K562 (cell line): Measurements from ENCODE around the gene SMC1A. TPM values are rescaled to one million over a fixed set of nuclear protein-coding genes. Genes with fewer than 3 reads are reported as not detected.

ENCODE experiments used
- ATAC-seq: fragments of 200-7000 bp; cut with Tn5 transposase; 3 replicates; pipeline ENCODE4 v1.9.1; 2020; ENCODE audit warnings: moderate library complexity
- BruUV-seq: library from RNA; stranded (reverse); fragments of 400-500 nt; replicated peaks from 2 replicates; lab custom pipeline; 2021; lab: Mats Ljungman, UMichigan
- CTCF ChIA-PET: fragments of 300-600 bp; formaldehyde crosslinking; extraction: SDS; loops from one replicate; lab custom pipeline; 2021; ENCODE audit warnings: low intra/inter-chr PET ratio; lab: Yijun Ruan, JAX
- POLR2A ChIA-PET: fragments of 300-600, 350-650 bp; sonication (Branson Sonifier 250); formaldehyde crosslinking; extraction: SDS; loops from one replicate; lab custom pipeline; 2021; ENCODE audit warnings: antibody characterized with exemption, inconsistent platforms; lab: Yijun Ruan, JAX
- DNase-seq, 4 experiments: peaks; one replicate each; pipeline versions ENCODE4 v3.0.0 to v3.0.0-alpha.2; 2011 to 2018; ENCODE audit warnings: low spot score in 3 of 4, mixed read lengths in 3 of 4; ENCODE audit errors: extremely low read depth in 1 of 4
- FAIRE-seq: peaks from 2 replicates; lab custom pipeline; 2011; peaks lifted over from hg19 to GRCh38; lab: Jason Lieb, UNC
- H2AFZ ChIP-seq: 2 replicates; pipeline ENCODE4 v1.6.0; 2011; ENCODE audit warnings: low read depth, low read length, control low read depth, inconsistent platforms
- H3K27ac ChIP-seq: fragments of 200-600 bp; 3 replicates; pipeline ENCODE4 v1.8.0; 2011; ENCODE audit warnings: low read depth, mild to moderate bottlenecking, control low read depth, inconsistent platforms, low read length, moderate library complexity, mixed read lengths; ENCODE audit errors: extremely low read depth
- H3K27me3 ChIP-seq, 2 experiments: fragments of 300-600 bp in 1 of 2; 2 replicates in 1 of 2; 3 replicates in 1 of 2; pipeline versions ENCODE4 v1.6.0 to v1.8.0; 2011; ENCODE audit warnings: inconsistent platforms in 2 of 2, low read length in 2 of 2, mild to moderate bottlenecking in 1 of 2, mixed read lengths in 1 of 2, moderate library complexity in 1 of 2; ENCODE audit not compliant: control insufficient read depth in 2 of 2, insufficient read depth in 2 of 2
- H3K36me3 ChIP-seq: fragments of 300-600 bp; 3 replicates; pipeline ENCODE4 v1.8.0; 2011; ENCODE audit warnings: mild to moderate bottlenecking, low read length, inconsistent platforms; ENCODE audit not compliant: control insufficient read depth, insufficient read depth
- H3K4me1 ChIP-seq, 2 experiments: fragments of 200-600 bp in 1 of 2; replicated peaks in 1 of 2; 2 replicates in 1 of 2; 3 replicates in 1 of 2; pipeline versions ENCODE4 v1.5.1 to v1.8.0; 2011; ENCODE audit warnings: inconsistent platforms in 2 of 2, low read length in 2 of 2, mild to moderate bottlenecking in 1 of 2, mixed read lengths in 1 of 2, moderate library complexity in 1 of 2; ENCODE audit not compliant: control insufficient read depth in 2 of 2, insufficient read depth in 2 of 2
- H3K4me2 ChIP-seq: 2 replicates; pipeline ENCODE4 v1.6.1; 2011; ENCODE audit warnings: low read length, control low read depth, inconsistent platforms, mixed read lengths; ENCODE audit not compliant: insufficient read depth
- H3K4me3 ChIP-seq: fragments of 200-600 bp; sonication (generic), shearing (Covaris generic); 2 replicates; pipeline ENCODE4 v1.5.1; 2016; ENCODE audit warnings: control low read depth, inconsistent platforms
- H3K79me2 ChIP-seq: fragments of 200-600 bp; 3 replicates; pipeline ENCODE4 v1.8.0; 2011; ENCODE audit warnings: low read length, inconsistent platforms; ENCODE audit not compliant: control insufficient read depth, insufficient read depth
- H3K9ac ChIP-seq, 2 experiments: 2 replicates each; pipeline versions ENCODE4 v1.6.0 to v1.6.1; 2011; ENCODE audit warnings: low read depth in 2 of 2, low read length in 2 of 2, control low read depth in 1 of 2, inconsistent platforms in 1 of 2, mild to moderate bottlenecking in 1 of 2, mixed read lengths in 1 of 2; ENCODE audit not compliant: insufficient read depth in 1 of 2
- H3K9me1 ChIP-seq: one replicate; pipeline ENCODE4 v1.6.0; 2011; ENCODE audit warnings: inconsistent platforms, mild to moderate bottlenecking, low read length, moderate library complexity; ENCODE audit not compliant: control insufficient read depth, insufficient read depth
- H3K9me3 ChIP-seq: replicated peaks from 2 replicates; pipeline ENCODE4 v1.5.1; 2011; ENCODE audit warnings: low read depth, low read length, inconsistent platforms; ENCODE audit not compliant: control insufficient read depth, insufficient read depth
- H4K20me1 ChIP-seq: replicated peaks from 2 replicates; pipeline ENCODE4 v1.6.1; 2011; ENCODE audit warnings: low read length, inconsistent platforms, mixed read lengths; ENCODE audit not compliant: control insufficient read depth, insufficient read depth
- ARNT ChIP-seq, 2 experiments: fragments of 450-650 bp; IDR thresholded peaks; 2 replicates each; pipeline ENCODE4 v1.6.1; 2016; ENCODE audit warnings: mild to moderate bottlenecking in 1 of 2
- HCFC1 ChIP-seq: IDR thresholded peaks from 2 replicates; pipeline ENCODE4 v1.6.1; 2012; ENCODE audit warnings: low read depth, low read length, improper control_type of control experiment
- HDAC2 ChIP-seq: fragments of 450-650 bp; IDR thresholded peaks from 2 replicates; pipeline ENCODE4 v1.6.1; 2016; ENCODE audit warnings: mild to moderate bottlenecking
- HLTF ChIP-seq: fragments of 450-650 bp; IDR thresholded peaks from 2 replicates; pipeline ENCODE4 v1.6.1; 2016
- MYBL2 ChIP-seq, 2 experiments: fragments of 450-650 bp in 1 of 2; sonication (generic) in 1 of 2; formaldehyde crosslinking in 1 of 2; IDR thresholded peaks; 2 replicates each; pipeline versions ENCODE4 v1.6.1 to v1.8.1; 2017 to 2022; ENCODE audit warnings: borderline replicate concordance in 1 of 2, inconsistent platforms in 1 of 2, low read depth in 1 of 2, mild to moderate bottlenecking in 1 of 2, missing genetic modification reagents in 1 of 2, moderate library complexity in 1 of 2
- NONO ChIP-seq, 2 experiments: fragments of 200-400 bp in 1 of 2; fragments of 450-650 bp in 1 of 2; formaldehyde crosslinking in 1 of 2; IDR thresholded peaks; 2 replicates each; pipeline ENCODE4 v1.6.1; 2017; ENCODE audit warnings: low read depth in 2 of 2, mild to moderate bottlenecking in 2 of 2, moderate library complexity in 2 of 2, low read length in 1 of 2
- POLR2G ChIP-seq: fragments of 200-400 bp; formaldehyde crosslinking; IDR thresholded peaks from 2 replicates; pipeline ENCODE4 v1.6.1; 2017; ENCODE audit warnings: low read depth, mild to moderate bottlenecking, antibody characterized with exemption, low read length, moderate library complexity
- POU5F1 ChIP-seq: fragments of 150-350 bp; IDR thresholded peaks from 2 replicates; pipeline ENCODE4 v1.6.1; 2014; ENCODE audit warnings: borderline replicate concordance, low read length, low read depth, mild to moderate bottlenecking; ENCODE audit not compliant: partially characterized antibody
- ZFX ChIP-seq: sonication (generic); formaldehyde crosslinking; IDR thresholded peaks from 2 replicates; pipeline ENCODE4 v1.8.0; 2022; ENCODE audit warnings: mild to moderate bottlenecking, missing genetic modification reagents, moderate library complexity
- ZNF766 ChIP-seq: fragments of 200-800 bp; sonication (Bioruptor generic); conservative IDR thresholded peaks from 2 replicates; pipeline ENCODE4 v1.6.1; 2016; ENCODE audit warnings: missing genetic modification characterization, missing compliant biosample characterization
- ZSCAN32 ChIP-seq: fragments of 450-650 bp; formaldehyde crosslinking; IDR thresholded peaks from 2 replicates; pipeline ENCODE4 v1.4.0; 2020; ENCODE audit warnings: mild to moderate bottlenecking, moderate library complexity
- WGBS: fragments of 100-300 bp; shearing (Covaris generic); methylation state at CpG from one replicate; pipeline ENCODE4 v1.1.6; 2016; ENCODE audit warnings: low coverage, mixed read lengths; ENCODE audit not compliant: insufficient coverage; ENCODE audit errors: missing lambda C conversion rate; 5-methylcytosine and 5-hydroxymethylcytosine counted together
- in situ Hi-C: fragments of 300-500 bp; cut with MboI; formaldehyde crosslinking; loops from 4 replicates; pipeline ENCODE4 v1.15.0; 2018; ENCODE audit warnings: inconsistent platforms, mixed read lengths
- intact Hi-C: fragments of 100-400 bp; cut with micrococcal nuclease; formaldehyde crosslinking; loops from 2 replicates; pipeline ENCODE4 v1.14.2; 2022
- polyA plus RNA-seq, 8 experiments: library from polyadenylated mRNA; depleted of rRNA in 4 of 8; stranded (reverse) in 5 of 8; unstranded in 3 of 8; fragments of >200 nt; fragmentation: Nextera tagmentation in 2 of 8; fragmentation: Illumina TruSeq in 1 of 8; extraction: Ambion mirVana in 2 of 8; extraction: Trizol in 1 of 8; gene quantifications; 2 replicates each; pipeline versions ENCODE4 v1.2.1 to v1.2.3, GENCODE V29; 2011 to 2014; ENCODE audit warnings: inconsistent platforms in 1 of 8, missing spikeins in 1 of 8
- total RNA-seq, 7 experiments: library from RNA; depleted of rRNA in 6 of 7; stranded (reverse); fragments of >200 nt in 6 of 7; fragmentation: Illumina TruSeq in 2 of 7; extraction: Trizol in 2 of 7; gene quantifications; 2 replicates each; pipeline versions ENCODE4 v1.2.1 to v1.2.3, GENCODE V29; 2011 to 2021; ENCODE audit warnings: low replicate concordance in 1 of 7

SMC1A gene
- total and polyA plus RNA-seq, 9 of the 15 experiments (the other 6 are each of a cell fraction or from before 2014, with no cell fraction given), result 28.5 to 126 (median 71.2) TPM

- TF ChIP-seq ZFX (CRISPR knock-in tag) (peak; percentile 56), POLR2G (peak; percentile 89), HCFC1 (peak; percentile 17; the same call in 1 of the 2 replicates), HLTF (0 out of 2 replicates have a peak, but pooled peaks have one; percentile 29)
Measured at GRCh38 chrX:53433651-53434639, 11.5 kb upstream of the SMC1A start, which contains the start of gene HSD17B10 (continued).

GRCh38 chrX:53430231-53430630 is 7.8 kb upstream of the SMC1A start:
- Histone ChIP-seq H3K79me2 (peaks cover 11% of the 10 kb centered on the region), H3K4me3 (no peak overlapping the region), H4K20me1 (no peaks in the 10 kb centered on the region), H2AFZ (no peak overlapping the region), H3K4me1 (peaks cover 5% of the 10 kb centered on the region in 2 experiments; a peak in 3 of 5 replicates), H3K27me3 (no peaks in the 10 kb centered on the region), H3K9me1 (no peaks in the 10 kb centered on the region), H3K9me3 (no peaks in the 10 kb centered on the region), H3K36me3 (peaks cover 34% of the 10 kb centered on the region; the same call in 2 of the 3 replicates), H3K4me2 (no peak overlapping the region), H3K27ac (no peak overlapping the region), H3K9ac (no peak overlapping the region)
- ChIA-PET POLR2A (interaction anchor here (0.5 to 0.6 kb wide), 2 partner anchors 8 to 183 kb away, joined by 3 read pairs; no protein-coding TSS in a partner anchor), CTCF (no interaction called here)
- DNase-seq (no peak), ATAC-seq (no peak), FAIRE-seq (no peak)
- no TSS peak for BruUV-seq
- 95% methylated on average over 5 of the region's 9 CpGs for whole genome bisulfite sequencing
- in situ Hi-C loops (no loop called here), intact Hi-C loops (no loop called here)
- TF ChIP-seq HDAC2 (no peak), NONO (IDR thresholded peaks at IDR 0.05; ENCODE audit: low read depth in 2 of 2, low read length in 1 of 2) (no peak), ARNT (IDR thresholded peaks at IDR 0.05) (no peak), ZNF766 (no peak), POU5F1 (no peak), ZSCAN32 (CRISPR knock-in tag) (no peak), MYBL2 (IDR thresholded peaks at IDR 0.05; ENCODE audit: low read depth) (no peak), MYBL2 (CRISPR knock-in tag; IDR thresholded peaks at IDR 0.05; ENCODE audit: borderline replicate concordance) (no peak)
